NCI-H526 (cell line): ENCODE data around the gene RTL1.

Source experiments
- DNase-seq, 2 experiments: peaks; one replicate each; lab custom pipeline; 2025; lab: John Stamatoyannopoulos, UW

Gene RTL1

GRCh38 chr14:100851586-100851916 lies 52.0 kb downstream of the RTL1 start:
- DNase-seq: no peak

GRCh38 chr14:100850841-100851585 lies 52.5 kb downstream of the RTL1 start:
- peak; percentile 25 to 73 for DNase-seq

GRCh38 chr14:100849115-100849781 lies 54.3 kb downstream of the RTL1 start:
- no peak for DNase-seq

DNA sequence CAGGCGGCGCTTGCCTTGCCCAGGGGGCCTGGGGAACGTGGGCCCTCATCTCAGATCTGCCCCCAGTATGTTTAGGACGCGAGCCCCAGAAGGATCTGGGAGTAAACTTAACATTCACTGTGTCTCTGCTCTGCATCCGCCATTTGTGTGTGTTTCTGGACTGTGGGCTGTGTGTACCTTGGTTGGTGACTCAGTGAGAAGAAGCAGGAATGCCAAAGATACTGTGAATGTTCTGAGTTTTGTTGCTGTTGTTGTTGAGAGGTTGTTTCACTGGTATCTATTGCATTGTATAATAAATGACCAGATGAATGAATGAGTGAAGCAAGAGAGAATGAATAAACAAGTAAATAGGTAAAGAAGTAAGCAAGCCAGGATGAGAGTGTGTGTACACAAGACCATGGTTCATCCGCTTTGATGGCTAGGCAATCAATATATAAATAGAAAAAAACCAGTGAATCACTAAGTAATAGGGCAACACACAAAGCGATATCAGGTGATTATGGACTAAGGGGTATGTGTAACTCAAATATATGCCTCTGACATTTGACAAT lies 57.1 kb downstream of the RTL1 start:
- no peak for DNase-seq

DNA sequence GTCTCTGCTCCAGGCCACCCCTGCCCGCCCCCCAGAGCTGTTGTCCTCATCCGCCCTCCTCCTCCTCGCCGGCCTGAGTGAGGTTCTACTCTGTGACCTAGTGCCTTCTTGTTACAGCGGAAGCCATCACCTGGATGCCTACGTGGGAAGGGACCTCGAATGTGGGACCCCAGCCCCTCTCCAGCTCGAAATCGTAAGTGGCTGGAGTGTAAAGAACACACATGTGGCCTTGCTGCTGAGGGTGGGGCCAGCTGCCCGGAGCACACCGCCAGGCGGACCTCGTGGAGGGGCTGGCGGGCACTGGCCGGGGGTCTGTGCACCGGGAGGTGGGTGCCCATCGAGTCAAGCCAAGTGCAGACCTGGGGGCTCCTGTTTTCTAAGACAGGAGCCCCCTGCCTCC lies 58.2 kb downstream of the RTL1 start:
- no peak for DNase-seq

GRCh38 chr14:100844846-100845245 lies 58.7 kb downstream of the RTL1 start:
- no peak for DNase-seq

GRCh38 chr14:100844421-100844820 lies 59.1 kb downstream of the RTL1 start:
- DNase-seq: no peak

DNA sequence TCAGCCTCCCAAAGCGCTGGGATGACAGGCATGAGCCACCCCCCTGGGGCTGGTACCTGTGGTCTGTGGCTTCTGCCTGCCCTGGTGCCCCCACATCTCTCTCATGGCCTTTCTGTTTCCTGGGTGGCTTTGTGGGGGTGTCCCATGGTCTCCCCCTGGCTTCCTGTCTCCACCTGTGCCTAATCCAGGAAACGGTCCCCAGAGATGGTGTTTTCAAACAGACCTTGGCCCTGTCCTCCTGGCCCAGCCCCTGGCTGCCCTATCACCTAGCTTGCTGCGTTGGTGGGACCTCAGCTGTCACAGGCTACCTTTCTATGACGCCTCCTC lies 59.5 kb downstream of the RTL1 start:
- DNase-seq: no peak

DNA sequence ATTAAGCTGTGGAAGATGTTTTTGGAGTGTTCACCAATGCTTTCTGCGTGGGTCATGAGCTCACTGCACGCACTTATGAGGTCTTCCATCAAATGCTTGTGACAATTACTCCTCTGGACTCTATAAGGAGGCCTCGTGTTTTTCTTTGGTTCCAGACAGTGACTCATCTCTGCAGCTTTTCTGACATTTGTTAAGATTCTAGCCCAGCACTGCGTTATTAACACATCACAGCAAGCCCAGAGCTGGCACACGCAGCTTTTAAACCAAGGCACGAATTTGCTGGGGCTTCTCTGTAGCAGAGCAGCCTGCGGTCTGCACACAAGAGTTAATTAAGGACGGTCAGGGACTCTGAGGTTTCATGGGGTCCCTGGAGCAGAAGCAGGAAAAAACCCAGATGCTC lies 60.7 kb downstream of the RTL1 start:
- DNase-seq: no peak

DNA sequence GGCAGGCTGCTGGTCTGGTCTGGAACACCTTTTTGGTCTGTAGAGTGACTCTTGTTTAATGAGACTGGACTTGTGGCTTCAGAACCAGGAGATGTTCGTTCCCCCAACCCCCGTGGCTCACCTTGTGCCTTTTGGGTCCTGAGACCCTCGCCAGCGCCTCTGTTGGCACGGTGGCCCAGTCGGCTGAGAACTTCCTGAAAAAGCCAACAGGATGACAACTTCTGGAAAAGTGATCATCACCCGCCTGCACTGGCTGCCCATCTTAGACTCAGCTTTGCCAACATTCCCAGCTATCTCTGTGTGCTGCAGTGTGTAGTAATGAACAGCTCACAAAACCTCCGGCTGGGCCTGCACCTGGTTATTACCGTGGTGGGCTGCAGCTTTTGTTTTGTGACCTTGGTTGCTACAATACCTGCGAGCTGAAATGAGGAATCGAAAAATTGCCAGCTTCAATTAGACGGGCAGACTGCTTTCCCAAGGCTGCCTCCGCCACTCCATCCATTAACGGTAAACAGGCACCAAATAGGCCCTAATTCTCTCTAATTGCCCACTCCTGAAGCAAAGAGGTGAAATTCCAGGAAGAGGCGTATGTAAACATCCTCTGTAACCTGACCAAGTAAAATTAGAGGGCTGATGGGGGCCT lies 61.6 kb downstream of the RTL1 start:
- no peak for DNase-seq

DNA sequence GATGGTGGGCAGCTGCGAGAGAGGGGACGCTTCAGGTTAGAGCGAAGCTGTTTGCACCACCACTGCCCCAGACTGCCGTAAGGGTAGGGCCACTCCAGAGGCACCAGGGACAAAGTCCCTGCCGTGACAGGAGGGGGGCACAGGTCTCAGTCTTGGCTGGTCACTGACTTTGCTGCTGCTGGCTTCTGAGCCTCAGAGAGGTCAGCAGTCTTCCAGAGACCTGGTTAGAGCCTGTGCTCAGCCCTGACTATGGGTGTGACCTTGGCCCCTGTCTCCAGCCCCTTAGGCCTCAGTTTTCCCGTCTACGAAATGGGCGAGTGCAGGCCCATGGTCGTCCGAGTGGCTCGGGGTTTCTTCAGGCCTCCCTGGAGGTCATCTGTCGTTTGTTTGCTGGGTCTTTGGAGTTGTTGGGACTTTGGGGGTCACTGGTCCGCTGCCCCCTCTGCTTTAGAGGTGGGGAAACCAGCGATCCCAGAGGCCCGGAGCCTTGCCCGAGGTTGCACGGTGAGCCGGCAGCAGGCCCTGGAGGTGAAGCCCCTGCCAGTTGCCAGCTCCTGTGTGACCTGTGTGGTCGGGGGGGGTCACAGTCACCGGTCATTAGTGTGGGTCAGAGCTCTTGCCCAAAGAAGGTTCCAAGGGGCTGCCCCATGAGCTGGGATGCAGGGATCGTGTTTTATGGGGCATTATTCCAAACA lies 62.3 kb downstream of the RTL1 start:
- DNase-seq: no peak

DNA sequence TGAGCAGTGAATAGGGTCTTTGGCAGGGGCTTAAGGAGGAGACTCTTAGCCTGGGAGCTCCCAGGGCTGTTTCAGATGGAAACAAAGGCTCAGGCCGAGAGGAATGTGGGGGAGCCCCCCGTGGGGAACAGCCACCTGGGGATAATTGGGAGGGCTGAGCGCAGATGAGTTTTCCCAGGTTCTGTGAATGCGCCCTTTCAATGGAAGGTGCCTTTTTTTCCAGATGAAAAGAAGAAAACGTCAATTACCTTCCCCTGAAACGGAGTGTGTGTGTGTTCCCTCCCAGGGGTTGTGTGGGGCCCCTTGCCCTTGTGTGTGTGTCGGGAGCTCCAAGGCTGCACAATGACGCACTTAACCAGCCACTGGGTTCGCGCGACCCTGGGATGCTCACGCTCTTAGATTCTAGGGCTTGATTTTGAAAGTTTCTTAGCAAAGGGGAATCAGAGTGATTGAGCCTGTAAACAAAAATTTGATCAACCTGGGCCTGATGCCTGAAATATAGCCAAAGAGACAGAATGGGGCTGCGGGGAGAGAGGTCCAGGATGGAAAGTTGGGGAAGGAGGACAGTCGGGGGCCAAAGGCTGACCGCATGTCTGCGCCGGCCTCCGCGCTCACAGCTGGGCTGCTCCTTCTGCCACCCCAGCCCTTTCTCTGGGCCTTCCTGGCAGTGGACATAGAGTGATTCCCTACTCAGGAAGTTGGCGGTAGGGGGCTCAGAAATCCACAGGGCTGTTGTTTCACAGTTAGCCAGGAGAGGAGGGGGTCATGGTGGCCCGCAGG lies 63.0 kb downstream of the RTL1 start:
- DNase-seq: no peak

DNA sequence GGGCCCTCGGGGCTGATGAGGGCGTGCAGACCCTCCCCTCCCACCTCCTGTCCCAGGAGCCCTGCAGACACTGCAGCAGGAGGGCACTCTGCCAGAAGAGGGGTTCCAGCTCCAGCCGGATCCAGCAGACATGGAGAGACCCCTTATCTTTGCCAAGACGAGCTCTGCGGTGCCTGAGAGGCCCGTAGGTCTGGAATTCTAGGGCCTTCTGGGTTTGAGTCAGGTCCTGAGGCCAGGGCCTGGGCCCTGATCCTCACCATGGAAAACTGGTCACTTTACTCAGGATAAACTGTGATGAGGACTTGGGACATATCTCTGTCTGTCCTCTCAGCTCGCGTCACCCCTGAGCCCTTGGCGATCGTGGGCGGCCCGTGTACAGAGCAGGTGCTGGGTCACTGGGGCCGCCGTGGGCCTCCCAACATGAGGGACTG lies 63.8 kb downstream of the RTL1 start:
- DNase-seq: no peak

DNA sequence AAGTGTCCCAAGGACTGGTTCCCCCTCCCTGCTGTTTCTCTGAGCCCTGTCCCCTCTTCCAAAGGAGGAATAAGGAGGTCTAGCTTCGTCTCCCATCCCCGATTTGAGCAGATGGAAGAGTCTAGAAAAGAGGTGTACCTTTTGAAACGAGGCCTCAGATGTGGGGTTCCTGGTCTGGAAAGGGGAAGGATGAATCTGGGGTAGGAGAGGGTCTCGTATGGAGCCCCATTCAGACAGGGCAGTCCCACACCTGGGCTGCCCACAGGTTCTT lies 64.3 kb downstream of the RTL1 start:
- no peak for DNase-seq

DNA sequence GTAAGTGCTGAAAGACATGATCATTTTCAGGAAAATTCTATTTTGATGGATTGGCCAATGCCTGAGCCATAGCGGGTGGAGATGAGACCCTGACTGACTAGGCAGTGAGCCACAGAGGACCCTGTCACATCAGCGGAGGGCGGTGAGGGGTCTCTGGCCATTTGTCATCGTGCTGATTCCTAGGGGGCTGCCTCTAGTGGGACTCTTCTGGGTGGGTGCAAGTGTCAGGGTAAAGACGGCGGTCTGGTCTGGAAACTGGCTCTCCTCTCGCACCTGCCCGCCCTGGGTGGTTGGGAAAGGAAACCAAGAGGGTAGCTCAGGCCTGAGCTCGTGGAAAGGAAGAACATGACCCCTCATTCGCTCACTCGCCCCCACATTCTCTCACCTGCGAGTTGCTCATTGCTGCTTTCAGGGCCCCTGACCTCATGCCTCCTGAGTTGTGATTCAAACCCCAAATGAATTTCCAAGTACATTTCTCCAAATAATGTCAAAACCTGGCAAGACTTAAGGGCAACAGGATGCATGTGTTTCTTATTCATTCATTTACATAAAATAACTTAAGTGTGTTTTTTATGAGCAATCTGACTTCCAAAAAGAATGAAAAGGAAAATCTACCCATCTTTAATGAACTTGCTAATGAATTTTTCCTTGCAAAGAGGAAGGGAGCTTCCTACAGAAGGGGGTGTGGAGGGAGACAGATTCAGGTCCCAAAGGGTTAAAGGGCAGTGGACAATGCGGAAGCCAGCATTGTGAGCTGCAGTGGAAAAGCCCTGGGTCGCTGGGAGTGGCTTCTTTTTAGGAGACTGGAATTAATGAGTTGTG lies 64.8 kb downstream of the RTL1 start:
- DNase-seq: no peak

- no peak for DNase-seq
Observed at GRCh38 chr14:100837805-100838350, 65.6 kb downstream of the RTL1 start.

DNA sequence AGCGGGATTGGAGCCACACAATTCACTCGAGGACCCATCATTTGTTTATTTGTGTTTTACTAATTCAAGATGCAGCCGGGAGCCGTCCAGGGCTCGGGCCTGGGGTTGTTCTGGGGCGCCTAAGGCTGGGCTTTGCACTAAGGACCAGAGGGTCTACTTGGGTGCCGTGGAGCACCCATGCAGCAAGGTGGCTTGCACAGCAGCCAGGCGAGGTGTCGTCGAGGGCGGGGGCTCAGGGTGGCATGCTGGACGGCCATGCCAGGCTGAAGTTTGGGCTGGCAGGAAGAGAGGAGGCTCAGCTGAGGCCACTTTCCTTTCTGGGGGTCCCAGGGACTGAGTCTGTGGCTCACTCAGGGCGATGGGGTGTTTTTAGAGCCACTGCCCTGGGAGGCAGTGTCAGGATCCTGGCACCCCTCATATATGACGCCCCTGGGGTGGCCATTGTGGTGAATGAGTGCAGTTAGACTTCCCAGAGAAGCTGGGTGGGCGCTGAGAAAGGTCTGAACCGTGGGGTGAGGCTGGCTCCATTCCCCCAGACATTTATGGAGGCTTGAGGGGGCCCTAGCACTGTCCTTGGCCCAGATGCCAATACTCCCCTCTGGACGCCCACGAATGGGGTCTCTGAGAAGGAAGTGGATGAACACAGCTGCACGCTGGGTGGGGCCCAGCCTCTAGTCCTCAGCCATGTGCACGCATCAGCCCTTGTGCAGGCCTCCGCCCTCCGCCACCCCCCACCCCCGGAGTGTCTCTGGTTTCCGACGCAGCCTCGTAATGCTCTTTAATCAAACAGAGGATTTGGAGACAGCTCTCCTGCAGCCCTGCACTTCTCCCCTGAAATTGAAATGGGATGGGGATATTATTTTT lies 66.3 kb downstream of the RTL1 start:
- no peak for DNase-seq

DNA sequence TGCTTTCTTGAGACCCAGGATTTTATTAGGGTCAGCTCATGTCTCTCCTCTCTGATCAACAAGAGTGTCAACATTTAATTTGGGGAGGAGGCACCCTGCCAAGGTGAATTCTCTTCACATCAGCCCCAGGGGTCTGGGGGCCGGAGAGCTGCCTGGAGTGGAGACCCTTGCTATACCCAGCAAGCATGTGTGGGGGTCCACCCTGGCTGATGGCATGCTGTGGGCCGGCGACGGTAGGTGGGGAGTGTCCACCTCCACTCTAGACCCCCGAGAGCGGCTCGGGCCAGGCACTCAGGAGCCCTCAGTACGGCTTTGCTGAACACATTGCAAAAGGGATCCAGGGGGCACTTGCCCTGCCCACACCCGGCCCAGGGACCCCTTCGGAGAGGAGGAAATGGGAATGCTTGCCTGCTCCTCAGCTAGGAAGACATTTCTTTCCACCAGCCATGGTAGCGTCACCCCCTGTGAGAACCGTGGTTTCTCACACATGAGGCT lies 67.2 kb downstream of the RTL1 start:
- no peak for DNase-seq

DNA sequence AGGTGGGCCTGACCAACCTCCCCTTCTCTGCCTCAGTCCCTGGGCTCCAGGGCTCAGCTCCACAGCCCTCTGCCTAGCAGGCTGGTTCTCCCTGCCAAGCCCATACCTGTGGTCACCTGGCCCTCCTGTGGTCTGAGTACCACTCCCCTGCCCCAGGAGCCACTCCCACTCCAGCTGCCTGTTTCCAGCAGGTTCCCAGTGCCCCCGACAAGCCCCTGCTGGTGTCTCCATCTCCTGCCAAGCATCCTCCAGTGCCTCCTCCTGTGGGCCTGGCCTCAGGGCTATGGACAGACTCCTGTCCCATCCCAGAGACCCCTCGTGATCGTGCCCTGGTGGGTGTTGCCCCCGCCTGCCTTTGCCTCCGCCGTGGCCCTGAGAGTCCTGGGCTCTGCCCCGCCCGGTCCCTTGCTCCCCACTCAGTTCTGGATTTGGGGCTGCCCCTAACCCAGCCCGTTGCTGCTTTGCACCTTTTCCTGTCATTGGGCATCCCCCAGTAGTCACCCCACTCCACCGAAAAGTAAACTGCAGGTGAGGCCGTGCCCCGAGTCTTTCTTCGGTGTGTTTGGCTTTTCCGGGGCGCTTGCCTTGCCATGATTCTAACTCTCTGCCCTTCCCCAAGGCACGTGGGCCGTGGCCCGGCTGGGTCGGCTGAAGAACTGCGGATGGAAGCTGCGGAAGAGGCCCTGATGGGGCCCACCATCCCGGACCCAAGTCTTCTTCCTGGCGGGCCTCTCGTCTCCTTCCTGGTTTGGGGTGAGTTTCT lies 67.8 kb downstream of the RTL1 start:
- no peak for DNase-seq
